ENCODE measurements around the gene COP1.
"Not testable (repeated sequence)": the region's sequence is repeated elsewhere in the genome, so short reads cannot be mapped to it uniquely, and the experiment has no call there.

The COP1 gene

GRCh38 chr1:176211396-176212165, 4.5 kb upstream of the COP1 start:
- in situ Hi-C loops (cut with HindIII; ENCODE audit: low sequenced_read_pairs): no loop called here

GRCh38 chr1:176208034-176208433, 948 bp upstream of the COP1 start:
- in situ Hi-C loops (cut with HindIII; ENCODE audit: low sequenced_read_pairs): no loop called here
- H3K4me3 ChIP-seq (ENCODE audit: low read depth, low read length): peak overlapping the region; percentile 80
- no peak for DNase-seq (ENCODE audit: low read depth, low spot score)
- no peak for TF ChIP-seq CTCF (IDR thresholded peaks at IDR 0.05; ENCODE audit: low read depth, low read length)

More at GRCh38 chr1:176211396-176212165, 4.5 kb upstream of the COP1 start:
- TF ChIP-seq CTCF (IDR thresholded peaks at IDR 0.05; ENCODE audit: low read depth, low read length): no peak
- no peak overlapping the region for H3K4me3 ChIP-seq (ENCODE audit: low read depth, low read length)
- no peak for DNase-seq (ENCODE audit: low read depth, low spot score)

- DNase-seq (ENCODE audit: low read depth, low spot score): peak; percentile 42
- no peak for TF ChIP-seq CTCF (IDR thresholded peaks at IDR 0.05; ENCODE audit: low read depth, low read length)
- in situ Hi-C loops (cut with HindIII; ENCODE audit: low sequenced_read_pairs): no loop called here
- peak overlapping the region; percentile 80 for H3K4me3 ChIP-seq (ENCODE audit: low read depth, low read length)
Measured at GRCh38 chr1:176206006-176206960, 803 bp downstream of the COP1 start.

GRCh38 chr1:176205332-176205914, 1.7 kb downstream of the COP1 start:
- in situ Hi-C loops (cut with HindIII; ENCODE audit: low sequenced_read_pairs): no loop called here
- TF ChIP-seq CTCF (IDR thresholded peaks at IDR 0.05; ENCODE audit: low read depth, low read length): no peak
- H3K4me3 ChIP-seq (ENCODE audit: low read depth, low read length): peak overlapping the region; percentile 80
- DNase-seq (ENCODE audit: low read depth, low spot score): peak; percentile 16

GRCh38 chr1:176204655-176205054, 2.4 kb downstream of the COP1 start:
- in situ Hi-C loops (cut with HindIII; ENCODE audit: low sequenced_read_pairs); H3K4me3 ChIP-seq (ENCODE audit: low read depth, low read length); DNase-seq (ENCODE audit: low read depth, low spot score): not testable (repeated sequence)

GRCh38 chr1:176203735-176204134, 3.4 kb downstream of the COP1 start:
- H3K4me3 ChIP-seq (ENCODE audit: low read depth, low read length): no peak overlapping the region
- TF ChIP-seq CTCF (IDR thresholded peaks at IDR 0.05; ENCODE audit: low read depth, low read length): no peak
- in situ Hi-C loops (cut with HindIII; ENCODE audit: low sequenced_read_pairs): no loop called here
- no peak for DNase-seq (ENCODE audit: low read depth, low spot score)

Data from astrocyte of the spinal cord (primary cell).